ENCODE data around the gene BDH1.

DNA sequence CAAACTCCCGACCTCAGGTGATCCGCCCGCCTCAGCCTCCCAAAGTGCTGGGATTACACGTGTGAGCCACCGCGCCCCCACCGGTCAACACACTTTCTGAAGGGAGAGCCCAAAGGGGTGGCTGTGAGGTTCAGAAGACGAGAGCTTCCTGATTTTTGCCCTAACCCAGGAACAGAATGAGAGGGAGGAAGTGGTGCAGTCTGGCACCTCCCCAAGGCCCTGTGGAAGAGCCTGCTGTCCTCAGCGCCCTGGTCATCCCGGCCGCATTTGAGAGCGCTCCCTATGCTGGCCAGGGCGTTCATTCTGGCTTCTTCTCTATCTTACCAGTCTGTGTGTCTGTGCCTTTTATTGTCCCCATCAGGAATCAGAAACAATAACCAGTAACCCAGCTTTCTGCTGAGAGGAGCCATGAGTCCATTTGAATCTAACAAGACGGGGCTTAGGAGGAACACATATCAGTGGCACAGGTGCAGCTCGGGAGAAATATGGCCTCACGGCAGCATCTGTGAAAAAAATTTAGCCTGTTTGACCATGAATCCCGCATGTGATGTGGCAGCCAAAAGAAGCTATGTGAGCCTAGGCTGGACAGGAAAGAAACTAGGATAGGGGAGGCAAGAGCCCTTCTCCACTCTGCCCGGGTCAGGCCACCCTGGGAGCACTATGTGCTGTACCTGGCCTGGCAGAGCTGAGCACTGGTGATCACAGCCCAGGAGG is 12.9 kb downstream of the BDH1 start:
- TF ChIP-seq, protein P1, sequence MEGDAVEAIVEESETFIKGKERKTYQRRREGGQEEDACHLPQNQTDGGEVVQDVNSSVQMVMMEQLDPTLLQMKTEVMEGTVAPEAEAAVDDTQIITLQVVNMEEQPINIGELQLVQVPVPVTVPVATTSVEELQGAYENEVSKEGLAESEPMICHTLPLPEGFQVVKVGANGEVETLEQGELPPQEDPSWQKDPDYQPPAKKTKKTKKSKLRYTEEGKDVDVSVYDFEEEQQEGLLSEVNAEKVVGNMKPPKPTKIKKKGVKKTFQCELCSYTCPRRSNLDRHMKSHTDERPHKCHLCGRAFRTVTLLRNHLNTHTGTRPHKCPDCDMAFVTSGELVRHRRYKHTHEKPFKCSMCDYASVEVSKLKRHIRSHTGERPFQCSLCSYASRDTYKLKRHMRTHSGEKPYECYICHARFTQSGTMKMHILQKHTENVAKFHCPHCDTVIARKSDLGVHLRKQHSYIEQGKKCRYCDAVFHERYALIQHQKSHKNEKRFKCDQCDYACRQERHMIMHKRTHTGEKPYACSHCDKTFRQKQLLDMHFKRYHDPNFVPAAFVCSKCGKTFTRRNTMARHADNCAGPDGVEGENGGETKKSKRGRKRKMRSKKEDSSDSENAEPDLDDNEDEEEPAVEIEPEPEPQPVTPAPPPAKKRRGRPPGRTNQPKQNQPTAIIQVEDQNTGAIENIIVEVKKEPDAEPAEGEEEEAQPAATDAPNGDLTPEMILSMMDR (IDR thresholded peaks at IDR 0.05; ENCODE audit: borderline replicate concordance, extremely low read depth, low read length, poor library complexity, severe bottlenecking), result no peak
- no peak for TF ChIP-seq EZH2 (IDR thresholded peaks at IDR 0.05; ENCODE audit: borderline replicate concordance, low read depth, low read length, severe bottlenecking)

All from DND-41 (cell line).